Kidney epithelial cell (primary cell): ENCODE results near the gene THY1. TPM values are rescaled to one million over a fixed set of nuclear protein-coding genes. Genes with fewer than 3 reads are reported as not detected.
A peak's percentile ranks its signal among the peaks of the same experiment; 100 is the strongest.

ENCODE experiments used
- DNase-seq: peaks from one replicate; pipeline ENCODE4 v3.0.0-alpha.2; 2010; ENCODE audit warnings: low read depth
- H3K27me3 ChIP-seq: 2 replicates; pipeline ENCODE4 v1.6.0; 2011; ENCODE audit warnings: low read length; ENCODE audit not compliant: control insufficient read depth, insufficient read depth
- H3K36me3 ChIP-seq: 2 replicates; pipeline ENCODE4 v1.5.1; 2011; ENCODE audit warnings: low read length; ENCODE audit not compliant: control insufficient read depth, insufficient read depth
- H3K4me3 ChIP-seq: 2 replicates; pipeline ENCODE4 v1.5.1; 2011; ENCODE audit warnings: low read depth, mild to moderate bottlenecking, control low read depth, low read length
- total RNA-seq: library from RNA; depleted of rRNA; stranded (reverse); fragments of >200 nt; gene quantifications from 2 replicates; pipeline ENCODE4 v1.2.3, GENCODE V29; 2015
- TF ChIP-seq, protein P1 (sequence below): IDR thresholded peaks from 2 replicates; pipeline ENCODE4 v1.5.1; 2011; ENCODE audit warnings: mild to moderate bottlenecking, moderate library complexity, low read length, control low read depth, inconsistent platforms; ENCODE audit not compliant: insufficient read depth, poor library complexity, severe bottlenecking

The THY1 gene
- total RNA-seq, 1 donor from 2014 or later, result 5.4 TPM

DNA sequence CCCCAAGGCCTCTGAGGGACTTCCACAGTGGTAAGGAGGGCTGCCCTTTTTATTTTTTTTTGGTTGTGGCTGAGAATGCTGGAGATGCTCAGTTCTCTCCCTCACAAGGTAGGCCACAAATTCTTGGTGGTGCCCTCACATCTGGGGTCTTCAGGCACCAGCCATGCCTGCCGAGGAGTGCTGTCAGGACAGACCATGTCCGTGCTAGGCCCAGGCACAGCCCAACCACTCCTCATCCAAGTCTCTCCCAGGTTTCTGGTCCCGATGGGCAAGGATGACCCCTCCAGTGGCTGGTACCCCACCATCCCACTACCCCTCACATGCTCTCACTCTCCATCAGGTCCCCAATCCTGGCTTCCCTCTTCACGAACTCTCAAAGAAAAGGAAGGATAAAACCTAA is 4.2 kb downstream of the THY1 start:
- no peak for DNase-seq
- no peak overlapping the region for H3K4me3 ChIP-seq
- TF ChIP-seq, protein P1, sequence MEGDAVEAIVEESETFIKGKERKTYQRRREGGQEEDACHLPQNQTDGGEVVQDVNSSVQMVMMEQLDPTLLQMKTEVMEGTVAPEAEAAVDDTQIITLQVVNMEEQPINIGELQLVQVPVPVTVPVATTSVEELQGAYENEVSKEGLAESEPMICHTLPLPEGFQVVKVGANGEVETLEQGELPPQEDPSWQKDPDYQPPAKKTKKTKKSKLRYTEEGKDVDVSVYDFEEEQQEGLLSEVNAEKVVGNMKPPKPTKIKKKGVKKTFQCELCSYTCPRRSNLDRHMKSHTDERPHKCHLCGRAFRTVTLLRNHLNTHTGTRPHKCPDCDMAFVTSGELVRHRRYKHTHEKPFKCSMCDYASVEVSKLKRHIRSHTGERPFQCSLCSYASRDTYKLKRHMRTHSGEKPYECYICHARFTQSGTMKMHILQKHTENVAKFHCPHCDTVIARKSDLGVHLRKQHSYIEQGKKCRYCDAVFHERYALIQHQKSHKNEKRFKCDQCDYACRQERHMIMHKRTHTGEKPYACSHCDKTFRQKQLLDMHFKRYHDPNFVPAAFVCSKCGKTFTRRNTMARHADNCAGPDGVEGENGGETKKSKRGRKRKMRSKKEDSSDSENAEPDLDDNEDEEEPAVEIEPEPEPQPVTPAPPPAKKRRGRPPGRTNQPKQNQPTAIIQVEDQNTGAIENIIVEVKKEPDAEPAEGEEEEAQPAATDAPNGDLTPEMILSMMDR, result no peak
- H3K36me3 ChIP-seq, result no peaks in the 10 kb centered on the region
- H3K27me3 ChIP-seq, result peaks cover 28% of the 10 kb centered on the region

DNA sequence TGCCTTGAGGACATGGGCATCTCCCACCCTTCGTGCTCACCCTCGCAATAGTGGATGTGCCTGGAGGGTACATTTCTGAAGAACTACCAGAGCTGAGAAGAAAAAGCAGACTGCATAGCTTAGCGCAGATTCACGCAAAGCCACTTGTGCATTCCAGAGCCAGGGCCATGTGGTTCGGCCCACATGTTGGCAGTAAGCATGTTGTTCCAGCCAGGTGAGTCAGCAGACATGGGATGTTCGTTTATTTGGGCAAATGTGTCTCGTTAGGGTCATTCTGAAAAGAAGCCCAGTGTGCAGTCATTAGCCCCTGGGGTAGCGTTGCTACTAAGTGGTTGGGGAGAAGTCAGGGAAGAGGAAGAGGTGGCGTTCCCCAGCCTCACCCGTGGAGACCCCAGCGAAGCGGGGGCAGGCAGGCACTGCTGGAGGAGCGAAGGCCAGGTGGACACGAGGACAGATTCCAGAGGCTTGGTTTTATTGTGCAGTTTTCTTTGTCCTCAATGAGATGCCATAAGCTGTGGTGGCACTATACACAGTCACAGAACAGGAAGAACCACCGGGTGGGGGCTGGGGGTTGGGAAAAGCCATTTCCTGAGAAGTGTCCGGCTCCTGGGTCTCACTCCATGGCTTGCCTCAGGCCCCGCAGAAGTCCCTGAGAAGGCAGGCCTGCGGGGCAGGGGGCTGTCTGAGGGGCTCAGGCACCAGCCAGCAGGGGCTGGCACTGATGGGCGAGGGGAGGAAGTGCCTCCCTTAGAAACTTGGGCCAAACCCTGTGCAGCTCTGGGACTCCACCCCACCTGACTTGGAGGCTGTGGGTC is 5.0 kb downstream of the THY1 start:
- H3K36me3 ChIP-seq, result no peaks in the 10 kb centered on the region
- DNase-seq, result peak; percentile 64
- H3K27me3 ChIP-seq, result peaks cover 20% of the 10 kb centered on the region
- H3K4me3 ChIP-seq, result no peak overlapping the region
- TF ChIP-seq, protein P1, result no peak

DNA sequence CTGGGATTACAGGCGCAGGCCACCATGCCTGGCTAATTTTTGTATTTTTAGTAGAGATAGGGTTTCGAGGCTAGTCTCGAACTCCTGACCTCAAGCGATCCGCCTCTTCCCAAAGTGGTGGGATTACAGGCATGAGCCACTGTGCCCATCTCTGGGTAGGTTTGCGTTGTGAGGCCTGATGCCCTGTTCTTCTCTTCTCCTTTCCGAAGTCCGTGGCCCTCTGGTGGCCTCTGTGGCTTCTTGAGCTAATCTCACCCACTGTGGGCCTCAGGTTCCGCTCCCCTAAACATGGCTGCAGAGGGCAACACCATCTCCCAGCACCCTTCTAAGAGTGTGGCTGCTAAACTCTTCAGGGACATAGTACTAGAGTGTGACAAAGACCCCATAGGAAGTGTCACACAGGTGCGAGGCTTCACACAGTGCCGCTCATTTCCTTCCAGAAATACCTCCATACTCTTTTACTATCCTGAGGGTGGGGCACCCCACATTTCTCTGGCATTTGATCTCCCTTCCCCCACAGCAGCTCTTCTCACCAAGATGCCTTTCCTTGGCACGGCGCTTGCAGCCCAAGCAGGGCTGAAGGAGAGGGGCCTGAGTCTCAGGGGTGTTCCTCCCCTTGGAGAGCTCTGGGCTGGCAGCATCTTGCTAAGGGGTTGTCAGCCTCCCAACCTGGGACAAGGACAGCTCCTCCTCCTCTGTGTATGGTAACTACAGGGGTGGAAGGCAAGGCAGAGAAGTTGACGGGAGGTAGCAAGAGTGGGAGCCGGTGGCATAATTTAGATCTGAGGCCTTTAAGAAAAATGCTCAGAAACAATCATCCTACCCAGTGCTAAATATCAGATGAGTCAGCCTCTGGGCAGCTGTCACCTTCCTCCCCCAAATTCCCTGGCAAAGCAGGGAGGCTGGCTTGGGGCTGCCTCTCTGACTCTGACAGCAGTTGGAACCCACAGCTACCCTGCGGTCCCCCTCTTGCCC is 6.1 kb downstream of the THY1 start:
- DNase-seq, result no peak
- Histone ChIP-seq H3K27me3 (peaks cover 10% of the 10 kb centered on the region), H3K4me3 (no peak overlapping the region), H3K36me3 (no peaks in the 10 kb centered on the region)
- TF ChIP-seq, protein P1, result no peak

DNA sequence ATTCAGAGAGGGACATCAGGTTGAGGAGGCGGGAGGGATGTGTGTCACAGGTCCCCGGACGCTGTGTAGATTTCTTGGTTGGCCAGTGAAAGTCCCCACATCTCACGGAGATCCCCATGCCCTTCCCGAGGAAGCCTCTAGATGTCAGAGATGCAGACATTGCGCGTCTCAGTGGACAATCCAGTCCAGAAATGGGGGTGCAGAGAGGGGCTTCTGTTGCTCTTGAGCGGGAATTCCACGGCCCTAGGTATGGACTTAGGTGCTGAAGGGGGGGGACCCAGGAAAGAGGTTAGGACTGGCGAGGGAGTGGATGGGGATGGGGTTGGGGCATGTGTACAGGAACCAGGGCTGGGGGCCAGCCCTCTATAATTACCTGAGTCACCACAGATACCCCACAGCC is 7.0 kb downstream of the THY1 start:
- no peaks in the 10 kb centered on the region for H3K36me3 ChIP-seq
- DNase-seq, result no peak
- no peak overlapping the region for H3K4me3 ChIP-seq
- peaks cover 5% of the 10 kb centered on the region for H3K27me3 ChIP-seq
- TF ChIP-seq, protein P1, result no peak

DNA sequence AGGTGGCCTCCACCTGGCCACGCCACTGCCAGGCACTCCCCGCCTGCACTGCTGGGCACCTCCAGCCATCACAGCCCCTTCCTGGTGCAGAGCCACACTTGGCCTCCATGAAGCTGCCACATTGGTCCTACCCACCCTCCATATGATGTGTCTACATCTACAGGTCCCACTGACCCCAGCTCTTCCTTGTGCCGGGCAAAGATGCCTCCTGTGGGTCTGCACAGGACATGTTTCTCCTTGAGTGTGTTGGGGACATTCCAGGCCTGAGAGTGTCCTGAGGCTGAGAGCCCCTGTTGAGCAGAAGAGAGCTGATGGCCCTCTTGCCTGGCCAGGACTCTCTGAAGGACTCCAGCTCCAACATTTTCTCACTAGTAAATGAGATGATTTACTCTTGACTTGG is 7.5 kb downstream of the THY1 start:
- TF ChIP-seq, protein P1, result no peak

More for the DNA sequence above, 7.5 kb downstream of the THY1 start:
- H3K4me3 ChIP-seq, result no peak overlapping the region
- DNase-seq, result no peak
- H3K27me3 ChIP-seq, result peaks cover under 1% of the 10 kb centered on the region
- H3K36me3 ChIP-seq, result no peaks in the 10 kb centered on the region
